GM12865 (cell line): Measurements from ENCODE around the gene P2RX2.

Source experiments
- DNase-seq: peaks from one replicate; pipeline ENCODE4 v3.0.0; 2010; ENCODE audit warnings: low read depth
- H3K4me3 ChIP-seq: 2 replicates; pipeline ENCODE4 v1.5.1; 2011; ENCODE audit warnings: mild to moderate bottlenecking, low read depth, low read length, control low read depth
- TF ChIP-seq, protein P1 (sequence below): IDR thresholded peaks from 2 replicates; pipeline ENCODE4 v1.5.1; 2011; ENCODE audit warnings: low read length, control low read depth, low read depth, inconsistent platforms; ENCODE audit not compliant: insufficient read depth; ENCODE audit errors: missing control alignments

Gene P2RX2

DNA sequence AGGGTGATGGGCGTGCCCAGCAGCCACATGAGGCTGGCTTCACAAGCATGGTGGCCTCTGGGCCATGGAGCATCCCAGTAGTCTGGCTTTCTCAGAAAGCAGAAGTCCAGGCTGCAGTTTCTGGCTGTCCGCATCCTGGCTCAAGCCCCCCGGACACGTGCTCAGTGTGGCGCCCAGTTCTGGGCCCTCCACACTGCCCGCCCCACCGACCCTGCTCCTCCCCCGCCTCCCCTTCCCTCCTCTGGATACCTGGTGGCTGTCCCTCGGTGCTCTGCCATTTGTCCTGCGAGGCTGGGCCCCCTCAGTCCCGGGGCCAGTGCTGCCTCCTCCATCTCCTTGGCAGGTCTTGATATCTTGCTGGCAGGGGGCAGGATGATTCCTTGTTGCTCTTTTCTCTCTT is 39.8 kb upstream of the P2RX2 start:
- no peak for DNase-seq
- H3K4me3 ChIP-seq, result no peak overlapping the region
- TF ChIP-seq, protein P1, sequence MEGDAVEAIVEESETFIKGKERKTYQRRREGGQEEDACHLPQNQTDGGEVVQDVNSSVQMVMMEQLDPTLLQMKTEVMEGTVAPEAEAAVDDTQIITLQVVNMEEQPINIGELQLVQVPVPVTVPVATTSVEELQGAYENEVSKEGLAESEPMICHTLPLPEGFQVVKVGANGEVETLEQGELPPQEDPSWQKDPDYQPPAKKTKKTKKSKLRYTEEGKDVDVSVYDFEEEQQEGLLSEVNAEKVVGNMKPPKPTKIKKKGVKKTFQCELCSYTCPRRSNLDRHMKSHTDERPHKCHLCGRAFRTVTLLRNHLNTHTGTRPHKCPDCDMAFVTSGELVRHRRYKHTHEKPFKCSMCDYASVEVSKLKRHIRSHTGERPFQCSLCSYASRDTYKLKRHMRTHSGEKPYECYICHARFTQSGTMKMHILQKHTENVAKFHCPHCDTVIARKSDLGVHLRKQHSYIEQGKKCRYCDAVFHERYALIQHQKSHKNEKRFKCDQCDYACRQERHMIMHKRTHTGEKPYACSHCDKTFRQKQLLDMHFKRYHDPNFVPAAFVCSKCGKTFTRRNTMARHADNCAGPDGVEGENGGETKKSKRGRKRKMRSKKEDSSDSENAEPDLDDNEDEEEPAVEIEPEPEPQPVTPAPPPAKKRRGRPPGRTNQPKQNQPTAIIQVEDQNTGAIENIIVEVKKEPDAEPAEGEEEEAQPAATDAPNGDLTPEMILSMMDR, result no peak

GRCh38 chr12:132579744-132580143 is 38.8 kb upstream of the P2RX2 start:
- TF ChIP-seq, protein P1, result no peak
- no peak for DNase-seq

DNA sequence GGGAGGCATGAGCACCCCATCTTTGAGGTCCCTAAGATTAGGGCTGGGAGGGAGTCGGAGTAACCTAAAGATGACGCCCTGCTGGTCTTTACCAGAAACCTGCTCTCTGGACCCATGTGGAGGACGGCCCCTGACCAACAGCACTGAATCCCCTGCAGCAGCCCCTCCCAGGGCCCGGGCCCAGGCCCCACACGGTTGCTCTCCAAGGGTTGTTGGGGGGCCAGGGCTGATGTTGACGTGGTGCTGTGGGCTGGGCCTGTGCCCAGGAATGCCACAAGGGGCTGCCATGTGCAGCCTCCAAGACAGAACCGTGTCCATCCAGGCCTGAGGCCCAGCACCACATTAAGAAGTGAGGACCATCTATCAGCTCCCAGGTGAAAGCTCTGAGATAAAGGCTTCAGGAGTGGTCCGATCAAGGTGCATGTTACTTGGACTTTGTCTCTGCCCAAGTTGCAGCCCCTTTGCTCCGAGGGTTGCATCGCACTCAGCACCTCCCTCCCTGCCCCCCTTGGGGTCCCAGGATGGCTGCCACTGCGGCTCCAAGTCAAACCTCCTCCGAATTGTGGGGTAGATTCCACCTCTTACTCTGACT is 37.8 kb upstream of the P2RX2 start:
- DNase-seq, result no peak
- TF ChIP-seq, protein P1, result no peak
- no peak overlapping the region for H3K4me3 ChIP-seq

More at GRCh38 chr12:132579744-132580143, 38.8 kb upstream of the P2RX2 start:
- no peak overlapping the region for H3K4me3 ChIP-seq

DNA sequence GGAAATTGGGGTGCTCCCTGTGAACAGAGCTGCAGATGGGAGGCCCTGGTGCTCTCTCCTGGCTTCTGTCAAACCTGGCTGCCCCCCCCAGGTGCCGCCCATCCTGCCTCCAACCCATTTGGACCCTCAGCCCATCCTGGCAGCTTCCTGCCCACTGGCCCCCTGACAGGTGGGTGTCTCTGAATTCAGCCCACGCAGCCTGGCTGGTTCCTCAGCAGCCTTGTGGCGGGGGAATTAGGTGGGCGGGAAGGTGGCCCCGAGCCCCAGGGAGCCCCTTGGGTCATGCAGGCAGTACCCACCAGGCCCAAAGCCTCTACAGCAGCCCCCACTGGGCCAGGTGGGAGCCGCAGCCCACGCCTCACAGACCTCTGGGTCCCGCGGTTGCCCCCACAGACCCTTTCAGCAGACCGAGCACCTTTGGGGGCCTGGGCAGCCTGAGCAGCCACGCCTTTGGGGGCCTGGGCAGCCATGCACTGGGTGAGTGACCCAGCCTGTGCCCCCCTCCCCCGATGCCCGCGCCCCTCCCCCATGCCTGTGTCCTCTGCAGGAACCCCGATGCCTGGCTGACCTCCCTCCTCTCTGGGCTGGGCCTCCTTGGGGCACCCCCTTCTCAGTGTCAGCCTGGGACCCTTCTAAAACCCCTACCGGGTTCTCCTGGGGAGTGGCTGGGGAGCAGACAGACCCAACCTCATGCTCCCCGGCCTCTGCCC is 37.1 kb upstream of the P2RX2 start:
- DNase-seq, result no peak
- TF ChIP-seq, protein P1, result no peak
- H3K4me3 ChIP-seq, result no peak overlapping the region

GRCh38 chr12:132582058-132582420 is 36.5 kb upstream of the P2RX2 start:
- DNase-seq, result no peak
- H3K4me3 ChIP-seq, result no peak overlapping the region
- TF ChIP-seq, protein P1, result no peak

GRCh38 chr12:132582582-132583410 is 35.8 kb upstream of the P2RX2 start:
- H3K4me3 ChIP-seq, result no peak overlapping the region
- DNase-seq, result no peak
- TF ChIP-seq, protein P1, result no peak
